ENCODE results near the gene NDUFA11.
A peak's percentile ranks its signal among the peaks of the same experiment; 100 is the strongest.

NDUFA11 gene

DNA sequence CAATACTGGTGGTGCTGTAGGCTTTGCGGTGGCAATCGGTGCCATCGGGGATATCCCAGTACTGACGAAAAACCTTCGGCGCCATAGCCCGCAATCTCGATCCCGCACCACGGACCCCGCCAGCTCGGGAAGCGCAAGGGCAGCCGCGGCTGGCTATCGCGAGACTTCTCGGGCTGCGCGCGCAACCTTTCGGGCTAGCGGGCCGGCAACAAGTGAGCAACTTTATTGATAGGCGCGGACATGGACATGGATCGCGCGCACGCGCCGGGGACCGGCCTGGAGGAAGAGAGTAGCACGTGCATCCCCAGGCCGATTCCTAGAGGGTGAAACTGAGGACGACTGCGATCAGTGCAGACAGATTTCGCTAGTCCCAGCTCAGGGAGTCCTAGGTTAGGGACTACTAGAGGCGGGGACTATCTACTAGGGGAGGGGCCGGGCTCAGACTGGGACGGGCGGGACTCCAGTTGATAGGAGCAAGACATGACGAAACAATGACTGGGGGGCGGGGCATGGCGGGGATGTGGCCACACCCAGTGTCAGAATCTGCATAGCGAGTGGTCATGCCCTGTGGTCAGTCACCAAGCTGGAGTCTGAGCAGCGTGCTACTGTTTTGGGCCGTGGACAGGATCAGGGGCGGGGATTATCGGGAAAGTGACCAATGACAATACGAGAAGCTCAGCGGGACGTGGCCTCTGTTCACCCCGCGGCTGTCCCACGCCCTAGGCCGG, at the start of gene NDUFA11:
TSS of gene NDUFA11 (minus strand) at position 167 of the 728 bp plus-strand sequence. CDS start at position 85, 82 bp downstream.
- DNase-seq, result peak; percentile 97 to 99 (median 98)

DNA sequence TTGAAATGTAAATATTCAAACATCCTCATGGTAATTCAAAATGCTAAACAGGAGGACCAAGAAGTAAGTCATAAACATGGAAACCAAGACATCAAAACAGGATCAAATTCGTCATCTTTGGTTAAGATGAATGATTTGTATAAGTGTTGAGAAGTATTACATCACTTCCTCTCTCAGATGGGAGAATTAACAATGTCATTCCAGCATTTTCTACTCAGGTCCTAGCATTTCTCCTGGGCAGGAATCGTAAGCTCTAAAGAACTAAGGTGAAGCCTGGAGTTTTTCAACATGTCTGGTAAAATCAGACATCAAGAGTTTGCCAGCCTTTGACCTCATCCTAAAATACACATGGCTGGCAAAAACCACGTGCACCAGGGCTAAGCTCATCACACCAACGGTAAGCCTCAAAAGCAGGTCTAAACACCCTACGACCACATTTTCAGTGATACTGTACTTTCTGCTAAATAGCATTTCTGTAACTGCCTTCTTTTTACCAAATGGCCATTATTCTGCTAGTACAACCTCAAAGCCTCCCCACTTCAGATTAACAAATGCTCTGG, 49.5 kb upstream of the NDUFA11 start:
- peak in 2 of 3 donors; percentile 44 to 56 for DNase-seq

DNA sequence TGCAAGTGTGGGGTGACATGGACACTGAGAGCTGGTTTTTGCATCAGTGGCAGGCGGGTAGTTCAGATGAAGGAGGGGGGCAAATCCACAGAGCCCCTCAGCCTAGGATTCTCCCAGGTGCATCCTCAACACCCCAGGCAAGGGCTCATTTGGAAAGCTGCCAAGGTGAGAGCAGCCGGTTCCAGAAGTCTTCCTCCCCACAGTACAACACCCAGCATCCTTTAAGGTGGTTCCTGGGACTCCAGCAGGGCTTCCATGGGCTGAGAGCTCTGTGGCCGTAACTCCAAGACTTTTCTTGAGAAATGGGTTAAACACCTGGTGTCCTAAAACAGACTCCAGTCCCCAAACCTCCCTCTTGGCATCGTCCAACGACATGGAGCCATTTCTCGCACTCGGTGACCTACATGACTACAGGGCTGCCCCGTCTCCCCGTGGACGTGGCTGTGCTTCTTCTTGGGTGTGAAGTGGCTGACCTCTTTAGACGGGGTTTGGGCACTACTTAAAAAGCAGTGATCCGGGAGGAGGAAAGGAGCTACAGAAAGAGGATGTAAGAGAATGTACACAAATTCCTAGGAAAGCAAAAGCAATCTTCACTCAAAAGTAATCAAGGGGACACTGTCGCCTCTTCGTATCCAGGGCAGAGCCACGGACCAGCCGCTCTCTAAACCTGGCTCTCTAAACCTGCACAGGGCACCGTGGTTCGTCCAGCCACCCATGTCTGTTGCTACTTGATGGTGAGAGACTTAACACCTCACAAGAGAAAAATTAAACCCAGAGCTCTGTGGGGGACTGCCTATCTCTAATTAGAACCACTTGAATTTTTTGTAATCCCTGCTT, 48.8 kb upstream of the NDUFA11 start:
- no peak for DNase-seq

DNA sequence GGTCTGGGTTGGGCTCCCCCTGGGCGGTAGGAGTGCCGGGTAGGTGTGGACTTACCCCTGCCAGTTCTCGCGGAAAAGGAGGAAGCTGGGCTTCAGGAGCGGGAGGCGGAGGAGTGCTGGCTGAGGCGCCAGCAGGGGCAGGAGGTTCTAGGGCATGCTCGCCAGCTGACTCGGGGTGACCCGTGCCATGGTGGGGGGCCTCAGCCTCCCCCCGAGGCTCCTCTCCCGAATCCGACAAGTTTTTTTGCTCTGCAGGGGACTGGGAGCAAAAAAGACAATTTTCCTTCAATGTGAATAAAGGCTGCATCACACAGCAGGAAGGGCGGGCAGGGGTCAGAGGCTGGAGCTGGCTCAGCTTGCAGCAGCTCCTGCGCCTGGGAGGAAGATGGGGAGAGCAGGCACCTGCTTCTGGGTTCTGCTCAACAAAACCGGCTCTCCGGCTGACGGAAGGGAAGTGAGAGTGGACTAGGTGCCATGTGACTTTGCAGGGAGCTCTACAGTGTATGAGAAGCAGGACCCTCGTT, 47.8 kb upstream of the NDUFA11 start:
- peak; percentile 58 to 69 (median 60) for DNase-seq

DNA sequence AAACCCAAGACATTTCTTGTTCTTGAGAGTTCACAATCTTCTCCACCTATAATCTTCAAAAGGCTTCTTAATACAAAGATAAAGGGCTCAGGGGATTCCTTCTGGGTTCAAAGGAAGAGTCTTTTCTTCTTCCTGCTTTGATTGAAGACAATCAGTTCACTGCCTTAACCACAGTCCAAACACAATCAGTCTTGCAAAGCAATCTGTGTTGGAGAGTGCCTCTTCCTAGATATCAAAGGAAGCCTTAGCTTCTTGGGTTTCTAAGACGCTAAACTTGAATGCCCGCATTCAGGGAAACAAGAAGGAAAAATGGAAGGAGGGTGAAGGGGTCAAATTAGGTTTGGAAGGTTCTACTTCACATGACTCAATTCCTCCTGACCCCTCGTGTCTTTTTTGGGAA, 47.2 kb upstream of the NDUFA11 start:
- DNase-seq, result no peak

DNA sequence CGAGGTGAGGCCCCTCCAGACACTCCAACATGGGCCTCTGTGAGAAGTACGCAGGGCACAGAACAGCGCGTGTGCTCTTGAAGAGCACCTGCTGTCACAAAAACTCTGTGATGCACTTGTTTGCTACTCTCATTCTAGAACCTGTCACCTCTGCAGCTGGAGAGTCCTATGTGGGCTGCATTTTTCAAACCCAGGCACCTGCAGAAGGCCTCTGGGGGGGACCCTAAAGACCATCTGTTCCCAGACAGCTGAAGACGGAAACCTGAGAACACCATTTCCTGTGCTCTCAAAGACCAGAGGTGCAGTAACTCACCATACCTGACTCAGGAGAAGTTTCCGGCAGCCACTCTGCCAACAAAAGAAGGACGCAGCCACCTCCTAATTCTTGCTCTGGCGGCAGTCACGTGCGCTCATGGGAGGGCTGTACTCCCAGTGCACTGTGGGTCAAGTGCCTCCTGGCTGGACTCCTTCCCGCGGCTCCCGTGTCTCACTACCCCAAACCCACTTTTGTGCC, 46.3 kb upstream of the NDUFA11 start:
- no peak for DNase-seq

DNA sequence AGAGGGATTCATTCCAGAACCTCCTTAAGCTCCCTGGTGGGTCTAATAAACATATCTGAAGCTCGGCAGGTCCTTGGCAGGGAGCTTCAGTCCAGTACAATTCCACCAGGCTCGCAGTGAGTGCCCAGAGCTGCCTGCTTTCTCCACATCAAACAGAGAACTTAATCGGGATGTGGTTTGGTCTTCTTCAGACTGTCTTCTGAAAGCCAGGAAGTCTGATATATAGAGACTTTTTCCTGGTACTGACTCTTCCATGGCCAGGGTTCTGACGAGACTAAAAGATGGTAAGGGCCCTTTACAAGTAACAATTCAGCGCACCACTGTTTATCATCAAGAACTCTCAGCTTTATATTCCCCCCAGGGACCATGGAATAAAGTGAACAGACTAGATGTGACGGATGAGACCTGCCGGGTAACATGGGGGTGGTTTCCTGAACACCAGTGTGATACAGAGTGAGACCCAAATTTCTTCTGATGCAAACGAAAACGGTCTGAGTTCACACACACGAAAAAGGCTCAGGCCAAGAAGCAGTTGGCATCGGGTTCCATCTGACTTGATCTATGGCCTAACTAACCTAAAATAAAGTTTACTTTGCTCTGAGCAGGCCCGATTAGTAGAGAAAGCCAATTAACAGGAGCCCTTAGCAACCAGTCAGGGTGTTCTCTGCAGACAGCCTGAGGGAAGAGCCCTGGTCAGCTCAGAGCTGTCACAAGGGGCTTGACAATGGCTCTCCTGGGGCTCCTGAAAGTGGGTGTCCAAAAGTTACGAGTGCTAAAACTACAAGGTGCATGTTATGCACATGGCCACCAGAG, 45.4 kb upstream of the NDUFA11 start:
- no peak for DNase-seq

DNA sequence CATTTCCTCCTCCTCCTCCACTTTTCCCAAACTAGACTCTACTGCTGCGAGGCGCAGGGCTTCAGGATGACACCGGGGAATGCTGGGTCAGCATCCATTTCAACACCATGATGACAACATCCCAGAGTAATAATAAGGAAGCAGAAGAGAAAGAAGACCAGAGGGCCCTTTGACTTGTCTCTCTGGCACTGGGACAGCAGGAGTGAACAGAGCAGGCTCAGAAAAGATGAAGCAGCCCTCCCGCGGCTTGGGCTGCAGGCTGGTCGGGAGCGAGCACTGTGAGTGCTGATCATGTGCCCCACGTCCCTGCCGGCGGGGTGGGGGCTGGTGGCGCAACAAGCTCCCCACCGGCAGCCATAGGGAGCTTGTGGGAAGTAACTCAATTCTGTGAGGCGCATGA, 43.8 kb upstream of the NDUFA11 start:
- peak; percentile 80 to 90 (median 89) for DNase-seq

DNA sequence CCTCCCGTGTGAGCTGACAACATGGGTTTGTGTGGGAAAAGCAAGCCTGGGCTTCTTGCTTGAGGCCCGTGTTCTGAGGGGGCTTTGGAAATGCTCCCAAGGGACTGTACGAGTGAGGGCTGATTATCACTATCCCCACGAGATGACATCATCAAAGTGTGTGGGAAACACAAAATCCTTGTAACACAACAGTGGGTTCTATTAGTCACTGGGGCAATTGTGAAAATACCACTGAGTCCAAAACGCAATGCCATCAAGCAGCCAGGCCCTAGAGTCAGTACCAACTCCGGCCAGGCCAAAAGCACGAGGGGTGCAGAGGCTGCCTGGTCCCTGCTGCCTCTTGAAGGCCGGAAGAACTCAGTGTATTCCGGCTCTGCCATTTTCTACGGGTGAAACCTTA, 40.0 kb upstream of the NDUFA11 start:
- DNase-seq, result peak; percentile 40 to 45 (median 41)

DNA sequence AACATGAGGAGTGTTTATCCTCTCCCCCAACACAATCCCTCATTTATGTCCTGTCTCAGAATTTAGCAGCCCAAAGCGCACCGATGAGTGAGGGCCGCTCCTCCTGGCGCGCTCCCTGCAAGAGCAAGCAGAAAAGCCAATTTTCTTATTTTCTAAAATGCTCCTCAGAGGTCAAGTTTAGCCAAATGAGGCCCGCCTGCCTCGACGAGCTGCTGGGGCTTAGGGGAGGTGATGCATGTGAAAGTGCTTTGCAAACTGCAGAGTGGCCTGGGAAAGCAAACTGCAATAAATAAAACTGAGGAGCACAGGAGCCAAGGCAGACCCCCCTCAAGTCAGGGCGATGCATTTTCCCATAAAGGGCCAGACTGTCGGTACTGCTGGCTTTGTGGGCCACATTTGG, 39.5 kb upstream of the NDUFA11 start:
- DNase-seq, result no peak

DNA sequence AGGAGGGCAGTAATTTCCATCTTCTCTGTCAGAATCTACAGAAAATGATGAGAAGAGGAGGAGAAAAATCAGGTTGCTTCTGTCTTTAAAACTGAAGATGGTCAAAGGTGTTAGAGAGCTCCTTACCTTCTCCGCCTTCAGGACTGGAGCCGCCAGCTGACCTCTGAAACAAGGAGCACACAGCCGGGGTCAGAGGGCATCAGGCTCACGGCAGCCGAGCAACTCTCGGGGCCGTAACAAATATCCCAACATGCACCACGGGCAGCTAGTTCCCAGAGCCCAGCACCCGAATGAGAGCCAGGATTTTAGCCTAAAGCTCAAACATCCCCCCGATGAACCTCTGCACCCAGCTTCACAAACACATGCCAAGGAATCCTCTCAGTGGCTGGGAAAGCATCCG, 38.1 kb upstream of the NDUFA11 start:
- DNase-seq, result no peak

DNA sequence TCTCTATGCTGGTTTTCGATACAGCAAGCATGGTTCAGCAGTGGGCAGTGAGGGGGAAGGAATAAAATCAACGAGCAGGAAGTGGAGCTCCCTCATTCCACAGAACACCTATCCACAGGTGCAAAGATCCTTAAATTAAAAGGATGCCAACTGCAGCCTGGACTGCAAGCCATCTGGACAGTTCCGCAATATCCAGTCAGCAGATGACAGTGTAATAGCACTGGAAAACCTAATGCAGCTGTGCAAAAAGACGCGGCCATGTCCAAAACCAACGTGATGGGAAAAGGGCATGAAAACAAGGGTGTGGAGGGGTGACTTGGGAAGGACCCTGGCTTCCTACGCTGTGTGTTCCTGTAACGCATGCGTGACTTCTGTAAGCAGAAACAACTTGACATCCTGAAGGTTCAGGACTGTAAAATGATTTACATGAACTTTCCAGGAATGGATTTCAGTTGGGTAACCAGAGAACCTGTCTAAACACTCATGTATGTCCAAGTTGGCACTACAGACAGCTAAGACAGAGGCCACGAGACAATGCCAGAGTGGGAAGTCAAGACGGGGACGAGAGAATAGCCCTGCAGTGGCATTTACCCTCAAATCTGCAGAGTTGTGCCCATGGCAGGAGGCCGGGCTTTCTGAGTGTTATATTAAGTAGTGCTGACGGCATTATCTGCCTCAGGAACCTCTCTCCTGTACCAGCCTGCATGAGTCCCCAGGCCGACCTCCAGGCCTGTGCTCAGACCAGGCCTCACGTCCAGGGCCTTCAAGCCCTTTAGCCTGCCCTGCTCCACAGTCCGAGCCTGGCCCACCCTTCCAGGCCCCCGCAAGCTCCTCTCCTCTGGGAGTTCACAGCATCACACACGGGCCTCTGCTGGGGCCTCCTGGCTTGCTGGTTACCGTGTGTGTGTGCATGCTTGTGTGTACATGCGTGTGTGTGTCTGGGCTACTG, 36.9 kb upstream of the NDUFA11 start:
- DNase-seq, result no peak

DNA sequence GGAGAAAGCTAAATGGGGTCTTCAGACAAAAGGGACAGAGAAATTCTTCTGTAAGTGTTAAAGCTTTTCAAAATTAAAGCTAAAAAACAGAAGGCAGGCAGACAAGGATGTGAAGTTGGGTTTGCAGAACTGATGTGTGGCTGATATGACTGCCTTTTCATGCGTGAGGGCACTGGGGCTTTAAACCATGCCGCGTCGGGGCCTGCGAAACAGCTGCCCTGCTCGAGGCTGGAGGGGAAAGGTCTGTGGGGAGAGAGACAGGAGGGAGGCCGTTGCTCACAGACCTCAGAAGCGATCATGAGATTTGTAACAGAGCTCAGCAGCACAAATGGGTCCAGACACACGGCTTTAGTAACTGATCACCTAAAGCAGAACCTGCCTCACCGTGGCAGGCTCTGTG, 34.0 kb upstream of the NDUFA11 start:
- DNase-seq, result no peak

DNA sequence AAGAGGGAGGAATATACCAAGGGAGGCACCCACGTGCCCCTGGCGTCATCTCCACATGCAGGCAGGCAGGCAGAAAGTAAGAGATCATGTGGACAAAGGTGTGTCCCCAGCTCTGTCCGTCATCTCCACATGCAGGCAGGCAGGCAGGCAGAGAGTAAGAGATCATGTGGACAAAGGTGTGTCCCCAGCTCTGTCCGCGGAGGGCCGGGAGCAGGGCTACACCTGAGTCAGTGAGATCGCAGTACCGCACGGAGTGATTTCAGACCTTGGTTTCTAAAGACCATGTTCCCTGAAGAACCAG, 32.7 kb upstream of the NDUFA11 start:
- DNase-seq, result no peak

DNA sequence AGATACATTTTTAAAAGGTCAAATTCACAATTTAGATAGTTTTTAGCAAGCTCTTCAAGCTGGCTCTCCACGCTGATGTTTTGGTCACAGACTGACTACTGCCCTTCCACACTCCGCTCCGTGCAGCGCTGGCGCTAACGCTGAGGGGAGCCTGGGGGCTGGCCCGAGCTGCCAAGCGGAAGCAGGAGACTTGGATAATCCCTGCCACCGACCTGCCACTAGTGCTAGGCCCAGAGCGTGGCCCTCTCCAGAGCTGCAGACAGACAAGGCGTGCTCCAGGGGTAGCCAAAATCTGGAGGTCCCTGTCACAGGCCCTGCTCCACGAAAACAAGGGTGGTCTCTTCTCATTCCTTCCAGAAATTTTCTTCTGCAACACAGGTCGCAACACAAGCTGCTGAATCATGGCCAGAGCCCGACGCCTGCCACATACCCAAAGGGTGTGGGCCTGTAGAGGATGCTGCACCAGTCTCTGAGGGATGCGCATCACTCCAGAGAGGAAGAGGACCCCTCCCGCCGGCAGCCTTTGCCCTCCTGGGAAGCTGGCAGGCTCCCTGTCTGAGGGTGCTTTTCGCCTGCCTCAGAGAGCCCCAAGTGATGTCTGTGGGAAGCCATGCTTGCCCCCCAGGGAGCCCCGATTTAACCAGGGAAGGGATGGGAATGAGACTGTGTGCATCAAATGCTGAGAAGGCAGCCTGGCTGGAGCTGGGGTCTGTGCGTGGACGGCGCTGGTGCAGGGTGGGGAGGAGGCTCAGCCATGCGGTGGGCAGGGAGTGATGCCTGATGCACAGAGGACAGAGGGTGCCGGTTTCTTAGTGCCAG, 32.1 kb upstream of the NDUFA11 start:
- DNase-seq, result no peak

DNA sequence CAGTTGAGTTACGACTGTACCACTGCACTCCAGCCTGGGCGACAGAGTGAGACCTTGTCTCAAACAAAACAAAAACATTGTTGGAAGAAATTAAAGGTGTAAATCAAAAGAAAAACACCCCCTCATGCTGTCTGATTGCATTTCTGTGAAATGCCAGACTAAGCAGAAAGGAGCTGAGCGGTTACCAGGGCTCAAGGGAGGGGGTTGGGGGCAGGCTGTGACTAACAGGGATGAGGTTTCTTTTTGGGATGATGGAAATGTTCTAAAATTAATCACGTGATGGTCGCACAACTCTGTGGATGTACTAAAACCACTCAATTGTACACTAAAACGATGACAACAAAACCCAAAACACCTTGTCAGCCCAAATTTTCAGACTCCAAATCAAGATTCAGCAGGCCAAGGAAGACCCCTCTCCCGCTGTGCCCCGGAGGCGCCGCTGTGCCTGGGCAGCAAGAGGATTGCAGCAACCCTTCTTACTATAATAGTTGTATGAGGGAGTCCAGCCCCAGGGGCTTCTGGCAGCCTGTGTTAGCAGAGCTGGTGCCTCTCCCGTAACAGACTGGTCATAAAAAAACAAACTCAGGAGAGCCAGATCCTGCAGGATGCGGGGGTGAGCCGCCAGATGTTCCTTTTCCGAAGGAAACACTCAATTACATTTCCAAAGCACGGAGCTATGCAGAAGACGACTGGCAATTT, 31.3 kb upstream of the NDUFA11 start:
- DNase-seq, result no peak

DNA sequence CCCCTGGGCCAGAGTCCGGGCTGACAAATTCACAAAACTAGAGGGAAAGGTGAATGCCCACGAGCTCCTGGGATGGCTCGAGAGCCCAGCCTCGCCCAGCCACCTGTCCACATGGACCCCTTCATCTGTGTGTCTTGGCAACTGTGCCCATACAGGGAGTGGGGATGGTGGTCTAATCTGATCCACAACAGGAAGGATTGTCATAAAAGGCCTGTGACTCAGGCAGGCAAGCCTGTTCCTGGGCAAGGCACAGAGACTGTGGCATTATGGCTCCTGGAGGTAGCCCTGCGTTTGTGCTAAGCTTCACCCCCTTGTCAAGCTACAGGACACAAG, 30.4 kb upstream of the NDUFA11 start:
- DNase-seq, result no peak

DNA sequence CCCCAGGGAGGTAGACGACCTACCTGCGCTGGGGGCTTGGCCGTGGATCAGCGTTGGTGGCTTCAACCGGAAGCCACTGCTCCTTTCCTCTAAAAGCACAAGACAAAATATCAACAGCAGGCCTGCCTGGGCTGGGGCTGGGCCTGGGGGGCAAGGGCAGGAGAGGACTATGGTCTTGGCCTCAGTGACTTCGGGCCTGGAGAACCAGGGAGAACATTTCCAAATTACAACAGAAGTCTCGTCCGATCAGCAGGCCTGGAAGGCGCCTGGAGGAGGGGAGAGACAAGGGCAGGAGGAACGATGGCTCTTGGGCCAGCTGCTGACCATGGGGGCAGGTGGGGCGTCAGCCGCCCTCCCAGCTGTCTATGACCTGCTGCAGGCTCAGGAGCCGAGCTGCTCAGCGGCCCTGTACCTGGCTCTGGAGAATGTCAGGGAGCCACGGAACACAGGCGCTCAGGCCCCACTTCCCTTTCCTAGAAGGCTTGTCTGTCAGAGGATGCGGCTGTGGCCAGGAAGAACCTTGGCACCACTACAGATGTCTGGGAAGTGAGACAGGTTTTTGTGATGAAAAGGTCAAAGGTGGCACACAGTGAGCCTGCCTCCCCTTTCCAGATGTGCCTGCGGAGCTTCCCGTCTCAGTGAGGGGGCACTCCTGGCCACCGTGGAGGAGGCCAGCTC, 29.9 kb upstream of the NDUFA11 start:
- no peak for DNase-seq

DNA sequence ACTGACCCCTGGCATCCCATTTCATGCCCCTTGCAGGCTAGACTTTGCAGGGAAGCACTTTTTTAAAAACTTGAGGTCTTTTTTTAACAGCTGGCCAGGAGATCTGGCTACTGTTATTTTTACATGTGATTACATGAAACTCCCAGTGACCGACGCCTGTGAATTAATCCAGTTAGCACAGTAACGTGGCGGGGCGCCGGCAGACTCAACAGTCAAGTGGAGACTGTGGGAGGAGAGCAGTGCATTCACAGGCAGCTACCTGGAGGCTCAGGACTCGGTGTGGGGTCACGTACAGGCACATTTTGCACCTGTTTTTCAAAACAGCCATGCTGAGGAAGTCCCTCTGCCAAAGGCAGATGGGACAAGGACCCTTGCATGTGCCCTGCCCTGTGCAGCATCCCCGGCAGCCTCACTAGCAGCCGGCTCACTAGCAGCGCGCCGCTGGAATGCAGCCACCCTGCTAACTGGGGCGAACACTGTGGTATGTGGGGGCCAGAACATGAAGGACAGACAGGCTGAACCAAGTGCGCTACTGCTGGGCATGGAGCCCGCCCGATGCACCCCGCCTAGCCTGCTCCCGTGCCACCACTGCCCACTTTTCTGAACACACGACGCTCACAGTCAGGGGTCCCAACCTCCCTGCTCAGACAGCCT, 29.1 kb upstream of the NDUFA11 start:
- DNase-seq, result no peak

All from suppressor macrophage treated with lipopolysaccharide for 1 hour (primary cell).